GM19238 (cell line): ENCODE measurements around the gene MAP3K1.
"Not testable (repeated sequence)": the region's sequence is repeated elsewhere in the genome, so short reads cannot be mapped to it uniquely, and the experiment has no call there.

ENCODE experiments used
- DNase-seq: peaks from one replicate; pipeline ENCODE4 v3.0.0; 2011; ENCODE audit warnings: low spot score; ENCODE audit not compliant: insufficient read length

MAP3K1 gene

GRCh38 chr5:56814963-56815657 is at the start of gene MAP3K1:
MAP3K1 (plus strand) TSS chr5:56815549; CDS start chr5:56815574, 25 bp downstream.
- DNase-seq: peak; percentile 71

- no peak for DNase-seq
Measured at GRCh38 chr5:56766926-56767325, 48.4 kb upstream of the MAP3K1 start.

GRCh38 chr5:56769875-56770604 is 45.3 kb upstream of the MAP3K1 start:
- DNase-seq: no peak

- no peak for DNase-seq
Measured at GRCh38 chr5:56772767-56773166, 42.6 kb upstream of the MAP3K1 start.

- DNase-seq: no peak
Measured at GRCh38 chr5:56774957-56775356, 40.4 kb upstream of the MAP3K1 start.

GRCh38 chr5:56776212-56776846 is 39.0 kb upstream of the MAP3K1 start:
- not testable (repeated sequence) for DNase-seq

- DNase-seq: no peak
Measured at GRCh38 chr5:56783261-56783660, 32.1 kb upstream of the MAP3K1 start.

GRCh38 chr5:56786346-56786745 is 29.0 kb upstream of the MAP3K1 start:
- DNase-seq: no peak

GRCh38 chr5:56791396-56791795 is 24.0 kb upstream of the MAP3K1 start:
- no peak for DNase-seq

- DNase-seq: no peak
Measured at GRCh38 chr5:56798521-56798920, 16.8 kb upstream of the MAP3K1 start.

GRCh38 chr5:56800186-56800585 is 15.2 kb upstream of the MAP3K1 start:
- DNase-seq: no peak

- DNase-seq: no peak
Measured at GRCh38 chr5:56801256-56801655, 14.1 kb upstream of the MAP3K1 start.

- no peak for DNase-seq
Measured at GRCh38 chr5:56802205-56802604, 13.1 kb upstream of the MAP3K1 start.

GRCh38 chr5:56803025-56803424 is 12.3 kb upstream of the MAP3K1 start:
- no peak for DNase-seq

- DNase-seq: no peak
Measured at GRCh38 chr5:56803894-56804293, 11.5 kb upstream of the MAP3K1 start.

- no peak for DNase-seq
Measured at GRCh38 chr5:56807679-56808078, 7.7 kb upstream of the MAP3K1 start.

- no peak for DNase-seq
Measured at GRCh38 chr5:56808211-56808610, 7.1 kb upstream of the MAP3K1 start.

GRCh38 chr5:56810826-56811225 is 4.5 kb upstream of the MAP3K1 start:
- no peak for DNase-seq

GRCh38 chr5:56812110-56812509 is 3.2 kb upstream of the MAP3K1 start:
- DNase-seq: no peak

GRCh38 chr5:56813302-56813701 is 2.0 kb upstream of the MAP3K1 start:
- DNase-seq: no peak

- no peak for DNase-seq
Measured at GRCh38 chr5:56814361-56814962, 887 bp upstream of the MAP3K1 start.
